Measurements from ENCODE around the gene ALDH5A1.

Gene ALDH5A1

GRCh38 chr6:24549158-24549557 lies 54.4 kb downstream of the ALDH5A1 start:
- H3K36me3 Mint-ChIP-seq, result peaks cover 7% of the 10 kb centered on the region
- H3K4me1 Mint-ChIP-seq, result no peaks in the 10 kb centered on the region
- no peak overlapping the region for H3K27ac Mint-ChIP-seq
- no peaks in the 10 kb centered on the region for H3K27me3 Mint-ChIP-seq
- no peaks in the 10 kb centered on the region for H3K9me3 Mint-ChIP-seq
- ATAC-seq (ENCODE audit: low read depth), result no peak
- DNase-seq (ENCODE audit: low spot score in 2 of 2), result no peak
- no peak overlapping the region for H3K4me3 Mint-ChIP-seq

DNA sequence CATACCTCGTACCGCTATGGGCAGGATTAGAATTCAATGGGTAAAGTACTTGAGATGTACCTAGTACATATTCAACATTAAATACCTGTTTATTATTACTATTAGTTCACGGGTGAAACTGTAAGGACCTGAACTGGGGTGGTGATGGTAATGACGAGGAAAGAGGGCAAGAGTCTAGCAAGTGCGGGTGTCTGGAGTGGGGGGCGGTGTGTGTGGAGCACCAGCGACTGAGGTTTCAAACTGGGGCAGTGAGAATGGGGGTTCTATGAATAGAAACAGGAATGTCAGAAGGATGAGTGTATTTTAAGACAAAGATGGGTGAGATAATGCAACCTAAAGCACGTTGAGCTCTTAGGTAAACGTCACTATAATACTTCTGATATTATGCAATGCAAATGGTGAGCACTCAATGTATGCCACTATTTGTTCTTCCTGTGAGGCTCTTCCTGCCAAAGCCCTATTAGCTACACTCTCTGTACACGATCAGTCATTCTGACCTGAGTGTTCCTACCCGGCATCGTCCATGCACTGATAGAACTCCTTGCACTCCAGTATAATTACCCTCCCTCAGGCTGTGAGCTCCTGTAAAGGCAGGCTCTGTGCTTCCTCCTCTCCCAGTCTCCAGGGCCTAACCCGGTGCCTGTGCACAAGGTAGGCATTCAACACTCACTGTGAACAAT lies 55.0 kb downstream of the ALDH5A1 start:
- ATAC-seq (ENCODE audit: low read depth) (no peak), DNase-seq (ENCODE audit: low spot score in 2 of 2) (no peak)
- Mint-ChIP-seq H3K27me3 (no peaks in the 10 kb centered on the region), H3K4me3 (no peak overlapping the region), H3K36me3 (peaks cover 7% of the 10 kb centered on the region), H3K9me3 (no peaks in the 10 kb centered on the region), H3K4me1 (no peaks in the 10 kb centered on the region), H3K27ac (no peak overlapping the region)

GRCh38 chr6:24551139-24551538 lies 56.4 kb downstream of the ALDH5A1 start:
- Mint-ChIP-seq H3K4me1 (no peaks in the 10 kb centered on the region), H3K27ac (no peak overlapping the region), H3K36me3 (peaks cover 7% of the 10 kb centered on the region), H3K9me3 (no peaks in the 10 kb centered on the region), H3K27me3 (no peaks in the 10 kb centered on the region), H3K4me3 (no peak overlapping the region)
- DNase-seq (ENCODE audit: low spot score in 2 of 2) (no peak), ATAC-seq (ENCODE audit: low read depth) (no peak)

- Mint-ChIP-seq H3K4me1 (no peaks in the 10 kb centered on the region), H3K36me3 (peaks cover 3% of the 10 kb centered on the region), H3K27ac (no peak overlapping the region), H3K4me3 (no peak overlapping the region), H3K9me3 (no peaks in the 10 kb centered on the region), H3K27me3 (no peaks in the 10 kb centered on the region)
- ATAC-seq (ENCODE audit: low read depth) (no peak), DNase-seq (ENCODE audit: low spot score in 2 of 2) (no peak)
Observed at GRCh38 chr6:24554474-24554873, 59.7 kb downstream of the ALDH5A1 start.

DNA sequence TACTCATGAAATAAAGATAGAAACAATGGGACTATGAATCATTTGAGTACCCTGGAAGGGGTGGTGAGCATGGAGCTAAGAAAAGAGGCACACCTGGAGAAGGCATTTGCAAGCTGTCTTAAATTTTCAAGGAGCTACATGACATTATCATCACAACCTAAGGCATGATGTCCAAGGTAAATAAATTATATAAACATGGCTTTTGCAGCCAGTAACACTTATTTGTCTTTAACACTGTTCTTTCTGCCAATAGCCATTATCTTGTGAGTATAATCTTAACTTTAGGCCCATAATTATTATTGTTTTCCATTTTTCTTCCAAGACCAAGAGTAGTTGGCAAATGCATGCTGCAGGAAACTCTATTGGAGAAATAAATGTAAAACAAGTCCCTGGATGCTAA lies 63.7 kb downstream of the ALDH5A1 start:
- DNase-seq (ENCODE audit: low spot score in 2 of 2) (no peak), ATAC-seq (ENCODE audit: low read depth) (no peak)
- Mint-ChIP-seq H3K9me3 (no peaks in the 10 kb centered on the region), H3K27me3 (no peaks in the 10 kb centered on the region), H3K4me3 (no peak overlapping the region), H3K4me1 (no peaks in the 10 kb centered on the region), H3K27ac (no peak overlapping the region), H3K36me3 (peaks cover 8% of the 10 kb centered on the region)

- H3K27ac Mint-ChIP-seq, result no peak overlapping the region
- H3K4me1 Mint-ChIP-seq, result no peaks in the 10 kb centered on the region
- no peaks in the 10 kb centered on the region for H3K27me3 Mint-ChIP-seq
- peaks cover 14% of the 10 kb centered on the region for H3K36me3 Mint-ChIP-seq
- no peaks in the 10 kb centered on the region for H3K9me3 Mint-ChIP-seq
- no peak for ATAC-seq (ENCODE audit: low read depth)
- no peak for DNase-seq (ENCODE audit: low spot score in 2 of 2)
- no peak overlapping the region for H3K4me3 Mint-ChIP-seq
Observed at GRCh38 chr6:24564081-24564480, 69.3 kb downstream of the ALDH5A1 start.

DNA sequence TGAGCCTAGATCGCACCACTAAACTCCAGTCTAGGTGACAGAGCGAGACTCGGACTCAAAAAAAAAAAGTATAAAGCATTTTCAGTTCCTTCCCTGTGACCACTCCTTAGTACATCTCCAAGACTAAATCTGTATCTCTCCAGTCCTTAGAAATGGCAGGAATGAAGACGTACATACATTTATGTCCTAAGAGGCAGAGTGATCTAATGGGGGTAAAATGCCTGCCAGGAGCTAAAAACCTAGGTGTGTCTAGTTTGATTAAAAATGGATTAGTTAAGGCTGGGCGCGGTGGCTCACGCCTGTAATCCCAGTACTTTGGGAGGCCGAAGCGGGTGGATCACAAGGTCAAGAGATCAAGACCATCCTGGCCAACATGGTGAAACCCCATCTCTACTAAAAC lies 70.4 kb downstream of the ALDH5A1 start:
- Mint-ChIP-seq H3K9me3 (no peaks in the 10 kb centered on the region), H3K4me3 (no peak overlapping the region), H3K27me3 (no peaks in the 10 kb centered on the region), H3K4me1 (no peaks in the 10 kb centered on the region), H3K27ac (no peak overlapping the region), H3K36me3 (peaks cover 13% of the 10 kb centered on the region)
- DNase-seq (ENCODE audit: low spot score in 2 of 2), result no peak
- ATAC-seq (ENCODE audit: low read depth), result no peak

DNA sequence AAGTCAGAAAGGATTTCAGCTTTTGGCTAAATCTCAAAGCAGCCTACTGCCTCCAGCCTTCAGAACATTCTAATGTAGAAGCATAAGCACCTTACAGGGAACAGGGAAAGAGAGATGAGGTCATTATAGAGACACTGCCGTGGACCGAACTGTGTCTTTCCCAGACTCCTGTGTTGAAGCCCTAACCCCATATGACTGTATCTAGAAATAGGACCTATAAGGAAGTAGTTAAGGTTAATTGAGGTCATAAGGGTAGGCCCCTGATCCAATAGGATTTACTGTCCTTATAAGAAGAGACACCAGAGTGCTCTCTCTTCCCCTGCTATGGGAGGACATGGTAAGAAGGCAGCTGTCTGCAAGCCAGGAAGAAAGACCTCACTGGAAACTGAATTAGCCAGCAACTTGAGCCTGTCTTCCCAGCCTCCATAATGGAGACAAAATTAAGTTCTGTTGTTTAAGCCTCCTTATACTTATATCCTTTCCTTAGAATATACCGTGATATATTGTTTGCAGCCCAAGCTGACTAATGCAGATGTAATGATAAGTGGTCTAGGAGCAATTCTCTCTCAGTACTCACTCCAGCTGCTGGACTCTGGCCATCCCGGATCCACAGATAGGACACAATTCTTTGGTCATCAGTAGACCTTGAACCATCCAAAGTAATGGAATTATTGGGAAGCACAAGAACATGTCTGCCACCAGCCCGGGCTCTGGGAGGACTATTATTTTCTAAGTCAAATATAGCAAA lies 71.4 kb downstream of the ALDH5A1 start:
- DNase-seq (ENCODE audit: low spot score in 2 of 2), result no peak
- H3K27me3 Mint-ChIP-seq, result no peaks in the 10 kb centered on the region
- ATAC-seq (ENCODE audit: low read depth), result no peak

GRCh38 chr6:24568683-24569082 lies 73.9 kb downstream of the ALDH5A1 start:
- H3K27ac Mint-ChIP-seq, result no peak overlapping the region
- ATAC-seq (ENCODE audit: low read depth) (no peak), DNase-seq (ENCODE audit: low spot score in 2 of 2) (no peak)
- no peak overlapping the region for H3K4me3 Mint-ChIP-seq
- H3K9me3 Mint-ChIP-seq, result no peaks in the 10 kb centered on the region
- H3K4me1 Mint-ChIP-seq, result no peaks in the 10 kb centered on the region
- H3K36me3 Mint-ChIP-seq, result peaks cover 13% of the 10 kb centered on the region
- no peaks in the 10 kb centered on the region for H3K27me3 Mint-ChIP-seq

More for the DNA sequence above, 71.4 kb downstream of the ALDH5A1 start:
- Mint-ChIP-seq H3K27ac (no peak overlapping the region), H3K4me3 (no peak overlapping the region), H3K36me3 (peaks cover 9% of the 10 kb centered on the region), H3K9me3 (no peaks in the 10 kb centered on the region), H3K4me1 (no peaks in the 10 kb centered on the region)

- H3K36me3 Mint-ChIP-seq, result peaks cover 11% of the 10 kb centered on the region
- ATAC-seq (ENCODE audit: low read depth), result no peak
Observed at GRCh38 chr6:24569811-24570210, 75.0 kb downstream of the ALDH5A1 start.

DNA sequence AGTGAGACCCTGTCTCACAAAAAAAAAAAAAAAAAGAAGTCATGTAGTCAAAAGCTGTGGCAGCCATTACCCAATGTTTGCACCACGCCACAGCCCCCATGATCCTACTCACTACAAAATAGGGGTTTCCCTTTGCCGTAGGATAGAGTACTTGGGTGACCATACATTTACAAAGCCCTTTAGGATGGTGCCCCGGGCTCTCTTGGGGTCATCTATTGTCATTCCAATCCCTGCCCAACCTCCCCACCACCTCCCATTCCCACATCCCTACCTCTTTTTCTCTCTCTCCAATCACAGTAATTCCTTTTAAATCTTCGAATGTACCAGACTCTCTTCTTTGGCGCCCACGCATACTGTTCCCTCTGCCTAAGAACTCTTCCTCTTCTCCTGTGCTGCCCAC lies 76.6 kb downstream of the ALDH5A1 start:
- no peak overlapping the region for H3K27ac Mint-ChIP-seq

More at GRCh38 chr6:24569811-24570210, 75.0 kb downstream of the ALDH5A1 start:
- Mint-ChIP-seq H3K27me3 (no peaks in the 10 kb centered on the region), H3K27ac (no peak overlapping the region), H3K4me1 (peaks cover 2% of the 10 kb centered on the region), H3K9me3 (no peaks in the 10 kb centered on the region), H3K4me3 (no peak overlapping the region)
- DNase-seq (ENCODE audit: low spot score in 2 of 2), result no peak

DNA sequence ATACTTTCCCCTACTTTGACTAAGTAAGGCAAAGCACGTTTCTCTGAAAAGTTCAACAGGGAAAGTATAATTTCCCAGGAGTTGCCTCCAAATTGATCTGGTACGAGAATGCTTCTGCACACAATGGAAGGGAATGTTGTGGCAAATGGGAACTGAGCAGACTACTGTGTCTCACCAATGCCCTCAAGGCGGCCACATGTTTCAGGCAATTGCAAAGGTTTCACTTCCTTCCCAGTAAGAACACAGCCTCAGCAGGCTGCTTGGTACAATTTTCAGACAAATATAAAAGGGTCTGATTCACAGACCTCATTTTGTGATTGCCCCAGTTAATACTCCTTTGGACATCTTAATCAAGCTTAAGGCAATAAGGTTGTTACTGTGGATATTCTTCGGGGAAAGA lies 80.0 kb downstream of the ALDH5A1 start:
- DNase-seq (ENCODE audit: low spot score in 2 of 2) (peak in 1 of 2 donors; percentile 36), ATAC-seq (ENCODE audit: low read depth) (peak; percentile 99)

More for the DNA sequence above, 76.6 kb downstream of the ALDH5A1 start:
- Mint-ChIP-seq H3K9me3 (no peaks in the 10 kb centered on the region), H3K4me1 (peaks cover 5% of the 10 kb centered on the region), H3K27me3 (no peaks in the 10 kb centered on the region), H3K4me3 (no peak overlapping the region), H3K36me3 (peaks cover 11% of the 10 kb centered on the region)
- DNase-seq (ENCODE audit: low spot score in 2 of 2) (no peak), ATAC-seq (ENCODE audit: low read depth) (no peak)

DNA sequence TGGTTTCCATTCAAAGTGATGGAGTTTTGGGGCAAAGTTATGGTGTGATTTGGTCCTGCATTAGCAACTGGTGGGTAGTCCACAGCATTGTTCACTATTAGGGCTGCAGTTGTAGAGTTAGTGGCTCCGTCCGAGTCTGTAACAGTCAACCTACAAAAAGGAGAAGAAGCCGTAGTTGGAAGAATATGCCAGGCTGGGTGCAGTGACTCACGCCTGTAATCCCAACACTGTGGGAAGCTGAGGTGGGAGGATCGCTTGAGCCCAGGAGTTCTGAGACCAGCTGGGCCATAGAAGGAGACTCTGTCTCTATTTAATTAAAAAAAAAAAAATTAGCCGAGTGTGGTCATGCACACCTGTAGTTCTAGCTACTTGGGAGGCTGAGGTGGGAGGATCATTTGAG lies 81.7 kb downstream of the ALDH5A1 start:
- Mint-ChIP-seq H3K27ac (no peak overlapping the region), H3K4me3 (no peak overlapping the region), H3K36me3 (peaks cover 5% of the 10 kb centered on the region), H3K27me3 (no peaks in the 10 kb centered on the region), H3K9me3 (no peaks in the 10 kb centered on the region), H3K4me1 (peaks cover 7% of the 10 kb centered on the region)
- no peak for ATAC-seq (ENCODE audit: low read depth)
- no peak for DNase-seq (ENCODE audit: low spot score in 2 of 2)

More for the DNA sequence above, 80.0 kb downstream of the ALDH5A1 start:
- Mint-ChIP-seq H3K27ac (peak overlapping the region; percentile 41), H3K36me3 (peaks cover 5% of the 10 kb centered on the region), H3K27me3 (no peaks in the 10 kb centered on the region), H3K4me3 (no peak overlapping the region), H3K4me1 (peaks cover 5% of the 10 kb centered on the region), H3K9me3 (no peaks in the 10 kb centered on the region)

DNA sequence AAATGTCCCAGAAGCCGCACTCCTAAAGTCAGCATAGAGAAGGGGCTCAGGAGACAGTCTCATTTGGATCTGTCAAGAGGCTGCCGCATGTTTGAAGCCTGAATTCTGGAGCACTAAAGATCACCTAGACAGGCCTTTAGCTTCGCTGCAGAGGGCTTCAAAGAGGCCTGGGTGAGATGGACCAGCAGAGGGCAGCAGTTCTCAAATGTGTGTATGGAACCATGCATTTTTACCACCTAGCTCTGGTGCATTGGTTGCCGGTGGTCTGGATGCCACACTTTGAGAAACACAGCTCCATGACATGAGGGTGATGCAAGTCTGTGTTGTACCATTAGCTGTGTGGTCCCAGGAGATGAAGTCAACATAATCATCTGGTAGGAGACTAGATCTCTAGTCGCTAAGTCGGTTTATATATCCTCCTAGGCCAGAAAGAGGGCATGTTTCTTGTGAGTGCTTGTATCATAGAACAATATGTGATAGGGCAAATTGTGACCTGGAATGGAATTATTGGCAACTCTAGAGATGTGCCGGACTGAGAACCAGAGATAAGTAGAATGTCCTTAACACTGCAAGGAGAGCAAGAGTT lies 86.4 kb downstream of the ALDH5A1 start:
- Mint-ChIP-seq H3K9me3 (no peaks in the 10 kb centered on the region), H3K4me3 (no peak overlapping the region), H3K36me3 (no peaks in the 10 kb centered on the region), H3K27ac (no peak overlapping the region), H3K4me1 (peaks cover 8% of the 10 kb centered on the region), H3K27me3 (no peaks in the 10 kb centered on the region)
- peak; percentile 73 to 75 for DNase-seq (ENCODE audit: low spot score in 2 of 2)
- ATAC-seq (ENCODE audit: low read depth), result peak; percentile 90
